Measurements from ENCODE around the gene AGMO.

DNA sequence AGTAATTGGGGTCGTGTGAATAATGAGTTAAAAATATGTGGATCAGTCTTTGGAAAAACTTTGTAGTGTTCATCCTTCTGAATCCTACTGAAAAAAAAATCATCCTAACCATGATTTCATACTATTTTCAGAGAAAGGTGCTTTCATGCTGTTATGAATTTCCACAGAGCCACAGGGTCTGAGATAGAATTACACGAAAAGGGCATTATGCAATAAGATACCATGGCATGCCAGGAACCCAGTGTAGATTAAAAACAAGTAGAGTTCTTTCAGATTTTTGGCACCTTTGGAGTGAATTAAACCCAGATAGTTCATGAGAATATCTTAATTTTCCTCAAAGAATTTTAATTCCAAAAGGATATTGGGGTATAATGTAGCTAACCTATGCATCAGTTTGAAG is 47.5 kb upstream of the AGMO start:
- no peak for TF ChIP-seq EZH2 (IDR thresholded peaks at IDR 0.05; ENCODE audit: borderline replicate concordance, insufficient read depth, low read length, poor library complexity, severe bottlenecking)
- TF ChIP-seq POLR2AphosphoS5 (IDR thresholded peaks at IDR 0.05), result no peak
- TF ChIP-seq, protein P1, sequence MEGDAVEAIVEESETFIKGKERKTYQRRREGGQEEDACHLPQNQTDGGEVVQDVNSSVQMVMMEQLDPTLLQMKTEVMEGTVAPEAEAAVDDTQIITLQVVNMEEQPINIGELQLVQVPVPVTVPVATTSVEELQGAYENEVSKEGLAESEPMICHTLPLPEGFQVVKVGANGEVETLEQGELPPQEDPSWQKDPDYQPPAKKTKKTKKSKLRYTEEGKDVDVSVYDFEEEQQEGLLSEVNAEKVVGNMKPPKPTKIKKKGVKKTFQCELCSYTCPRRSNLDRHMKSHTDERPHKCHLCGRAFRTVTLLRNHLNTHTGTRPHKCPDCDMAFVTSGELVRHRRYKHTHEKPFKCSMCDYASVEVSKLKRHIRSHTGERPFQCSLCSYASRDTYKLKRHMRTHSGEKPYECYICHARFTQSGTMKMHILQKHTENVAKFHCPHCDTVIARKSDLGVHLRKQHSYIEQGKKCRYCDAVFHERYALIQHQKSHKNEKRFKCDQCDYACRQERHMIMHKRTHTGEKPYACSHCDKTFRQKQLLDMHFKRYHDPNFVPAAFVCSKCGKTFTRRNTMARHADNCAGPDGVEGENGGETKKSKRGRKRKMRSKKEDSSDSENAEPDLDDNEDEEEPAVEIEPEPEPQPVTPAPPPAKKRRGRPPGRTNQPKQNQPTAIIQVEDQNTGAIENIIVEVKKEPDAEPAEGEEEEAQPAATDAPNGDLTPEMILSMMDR (IDR thresholded peaks at IDR 0.05; ENCODE audit: poor library complexity, severe bottlenecking), result no peak
- TF ChIP-seq RAD21 (conservative IDR thresholded peaks at IDR 0.05), result no peak
- no peak for TF ChIP-seq SMC3 (conservative IDR thresholded peaks at IDR 0.05; ENCODE audit: poor library complexity)
- TF ChIP-seq MXI1 (conservative IDR thresholded peaks at IDR 0.05; ENCODE audit: poor library complexity, severe bottlenecking), result no peak
- no peak for TF ChIP-seq EP300 (conservative IDR thresholded peaks at IDR 0.05; ENCODE audit: poor library complexity, severe bottlenecking)
- TF ChIP-seq TAF1 (IDR thresholded peaks at IDR 0.05; ENCODE audit: low read depth), result no peak

All from neural cell (in vitro differentiated cells).